ENCODE data around the gene VAT1L. TPM values are rescaled to one million over a fixed set of nuclear protein-coding genes. Genes with fewer than 3 reads are reported as not detected.

Gene VAT1L
- total RNA-seq, 1 experiment from 2014 or later, result 33.8 TPM

- Histone ChIP-seq H3K27me3 (ENCODE audit: insufficient read depth, low read length) (no peaks in the 10 kb centered on the region; the same call in 1 of the 2 replicates), H2BK5ac (ENCODE audit: insufficient read length, low read length) (no peak overlapping the region), H2AFZ (ENCODE audit: low read length) (no peak overlapping the region), H3K9ac (ENCODE audit: extremely low read depth, insufficient read length, low read length) (no peak overlapping the region), H3K4me1 (ENCODE audit: insufficient read depth, low read length) (0 out of 2 replicates have a peak, but pooled peaks cover 2% of the 10 kb centered on the region), H3K79me2 (ENCODE audit: insufficient read depth, low read length) (no peaks in the 10 kb centered on the region), H3K79me1 (ENCODE audit: insufficient read depth, low read depth, low read length, poor library complexity, severe bottlenecking) (no peaks in the 10 kb centered on the region), H4K91ac (ENCODE audit: insufficient read length, low read depth, low read length) (no peak overlapping the region), H3K4me2 (ENCODE audit: insufficient read depth, insufficient read length, low read length) (peak overlapping the region; percentile 7), H2BK15ac (ENCODE audit: low read depth, low read length) (no peak overlapping the region), H3K56ac (ENCODE audit: insufficient read length, low read depth, low read length) (no peak overlapping the region), H3K18ac (ENCODE audit: insufficient read length, low read depth, low read length) (no peak overlapping the region), H2BK20ac (ENCODE audit: low read depth, low read length, poor library complexity, severe bottlenecking) (no peak overlapping the region), H3K23ac (ENCODE audit: insufficient read length, low read depth, low read length) (no peak overlapping the region), H4K8ac (replicated peaks; ENCODE audit: insufficient read length, low read depth, low read length) (no peak overlapping the region), H4K5ac (ENCODE audit: insufficient read length, low read depth, low read length) (no peak overlapping the region), H4K20me1 (ENCODE audit: control insufficient read depth, insufficient read depth, insufficient read length) (no peaks in the 10 kb centered on the region), H3K23me2 (ENCODE audit: insufficient read length, low read depth, low read length, poor library complexity, severe bottlenecking) (no peaks in the 10 kb centered on the region), H3K4ac (ENCODE audit: low read depth, low read length) (no peak overlapping the region), H2BK120ac (ENCODE audit: low read depth, low read length, poor library complexity, severe bottlenecking) (no peak overlapping the region), H2BK12ac (ENCODE audit: insufficient read length, low read depth, low read length) (no peak overlapping the region), H3T11ph (ENCODE audit: low read length) (no peak overlapping the region), H2AK5ac (ENCODE audit: insufficient read length, low read length) (no peak overlapping the region), H3K9me3 (ENCODE audit: control insufficient read depth, low read depth, low read length) (no peaks in the 10 kb centered on the region), H3K27ac (ENCODE audit: insufficient read length, low read depth, low read length) (peak overlapping the region; percentile 6), H3K14ac (ENCODE audit: insufficient read depth, low read length) (no peak overlapping the region)
- no CpG with 5 or more reads among the region's 11 CpGs for WGBS (ENCODE audit: extremely low coverage, insufficient read length, low lambda C conversion rate)
- peak; percentile 41 for DNase-seq
- H3K27ac Mint-ChIP-seq, result peak overlapping the region; percentile 78 to 87 (median 85); a peak in 6 of 7 replicates
- peaks cover 0 to 11% (median 4%) of the 10 kb centered on the region in 3 experiments; a peak in 3 of 7 replicates for H3K36me3 Mint-ChIP-seq (ENCODE audit: insufficient read depth in 1 of 3, low read depth in 3 of 3)
- H3K9me3 Mint-ChIP-seq, result no peaks in the 10 kb centered on the region
- peaks cover 29 to 38% of the 10 kb centered on the region in 2 experiments for H3K4me1 Mint-ChIP-seq
- H3K27me3 Mint-ChIP-seq (ENCODE audit: low read depth), result peaks cover 34% of the 10 kb centered on the region
- peak overlapping the region; percentile 15 to 19; a peak in 3 of 5 replicates for H3K4me3 Mint-ChIP-seq
- no peak for TF ChIP-seq CTCF (conservative IDR thresholded peaks at IDR 0.05)
Measured at GRCh38 chr16:77856438-77857160, 68.2 kb downstream of the VAT1L start.

Data from H9 (cell line).